NCI-H748 treated with DMSO at 0.1 percent for 48 hours (cell line): ENCODE results near the gene ARMC5.
"Not testable (repeated sequence)": the region's sequence is repeated elsewhere in the genome, so short reads cannot be mapped to it uniquely, and the experiment has no call there.

ENCODE experiments used
- DNase-seq: peaks from one replicate; lab custom pipeline; 2025; lab: John Stamatoyannopoulos, UW

Gene ARMC5

GRCh38 chr16:31458844-31459686, at the start of gene ARMC5:
Gene ARMC5 (plus strand): TSS chr16:31459501. CDS start chr16:31459525, 24 bp downstream.
- peak; percentile 84 for DNase-seq

GRCh38 chr16:31410082-31410481, 49.2 kb upstream of the ARMC5 start:
- DNase-seq: no peak

- no peak for DNase-seq
Observed at GRCh38 chr16:31411024-31411844, 48.1 kb upstream of the ARMC5 start.

- DNase-seq: no peak
Observed at GRCh38 chr16:31412750-31413149, 46.6 kb upstream of the ARMC5 start.

GRCh38 chr16:31413381-31413780, 45.9 kb upstream of the ARMC5 start:
- DNase-seq: no peak

- DNase-seq: no peak
Observed at GRCh38 chr16:31413943-31414342, 45.4 kb upstream of the ARMC5 start.

- DNase-seq: no peak
Observed at GRCh38 chr16:31414706-31415105, 44.6 kb upstream of the ARMC5 start.

GRCh38 chr16:31416371-31416770, 42.9 kb upstream of the ARMC5 start:
- DNase-seq: no peak

GRCh38 chr16:31417036-31417435, 42.3 kb upstream of the ARMC5 start:
- DNase-seq: not testable (repeated sequence)

GRCh38 chr16:31417916-31418315, 41.4 kb upstream of the ARMC5 start:
- DNase-seq: no peak

- no peak for DNase-seq
Observed at GRCh38 chr16:31420037-31420436, 39.3 kb upstream of the ARMC5 start.

- DNase-seq: no peak
Observed at GRCh38 chr16:31421587-31421986, 37.7 kb upstream of the ARMC5 start.

- no peak for DNase-seq
Observed at GRCh38 chr16:31423241-31423640, 36.1 kb upstream of the ARMC5 start.

- DNase-seq: no peak
Observed at GRCh38 chr16:31423801-31424200, 35.5 kb upstream of the ARMC5 start.

- DNase-seq: no peak
Observed at GRCh38 chr16:31427441-31428278, 31.6 kb upstream of the ARMC5 start.

- no peak for DNase-seq
Observed at GRCh38 chr16:31428279-31428597, 31.1 kb upstream of the ARMC5 start, which contains the start of gene COX6A2. Gene COX6A2 (minus strand): TSS chr16:31428360. CDS start chr16:31428325, 35 bp downstream.

GRCh38 chr16:31428638-31429247, 30.6 kb upstream of the ARMC5 start:
- DNase-seq: no peak

GRCh38 chr16:31429314-31429713, 30.0 kb upstream of the ARMC5 start:
- no peak for DNase-seq

GRCh38 chr16:31429796-31430195, 29.5 kb upstream of the ARMC5 start:
- no peak for DNase-seq

- no peak for DNase-seq
Observed at GRCh38 chr16:31430380-31431052, 28.8 kb upstream of the ARMC5 start.
